ENCODE data around the gene ONECUT1.
"Not testable (repeated sequence)": the region's sequence is repeated elsewhere in the genome, so short reads cannot be mapped to it uniquely, and the experiment has no call there.

The ONECUT1 gene

GRCh38 chr15:52790169-52790708, at the start of gene ONECUT1:
TSS of gene ONECUT1 (minus strand) at chr15:52790336. CDS start at chr15:52789884, 452 bp downstream.
- peak; percentile 69 for DNase-seq

GRCh38 chr15:52834379-52834778, 44.2 kb upstream of the ONECUT1 start:
- no peak for DNase-seq

- DNase-seq = not testable (repeated sequence)
Measured at GRCh38 chr15:52824169-52824942, 34.2 kb upstream of the ONECUT1 start.

GRCh38 chr15:52822475-52822874, 32.3 kb upstream of the ONECUT1 start:
- DNase-seq = no peak

- DNase-seq = no peak
Measured at GRCh38 chr15:52819253-52819652, 29.1 kb upstream of the ONECUT1 start.

- not testable (repeated sequence) for DNase-seq
Measured at GRCh38 chr15:52815899-52816298, 25.8 kb upstream of the ONECUT1 start.

- no peak for DNase-seq
Measured at GRCh38 chr15:52808996-52809395, 18.9 kb upstream of the ONECUT1 start.

- no peak for DNase-seq
Measured at GRCh38 chr15:52808441-52808840, 18.3 kb upstream of the ONECUT1 start.

- DNase-seq = no peak
Measured at GRCh38 chr15:52806284-52806655, 16.1 kb upstream of the ONECUT1 start.

- peak; percentile 32 for DNase-seq
Measured at GRCh38 chr15:52805351-52806283, 15.5 kb upstream of the ONECUT1 start.

GRCh38 chr15:52804526-52805081, 14.5 kb upstream of the ONECUT1 start:
- peak; percentile 14 for DNase-seq

GRCh38 chr15:52803467-52804306, 13.6 kb upstream of the ONECUT1 start:
- DNase-seq = peak; percentile 17

GRCh38 chr15:52803108-52803466, 13.0 kb upstream of the ONECUT1 start:
- no peak for DNase-seq

GRCh38 chr15:52802110-52802509, 12.0 kb upstream of the ONECUT1 start:
- no peak for DNase-seq

- no peak for DNase-seq
Measured at GRCh38 chr15:52801748-52802085, 11.6 kb upstream of the ONECUT1 start.

- DNase-seq = peak; percentile 5
Measured at GRCh38 chr15:52800828-52801747, 11.0 kb upstream of the ONECUT1 start.

- DNase-seq = no peak
Measured at GRCh38 chr15:52799145-52799811, 9.1 kb upstream of the ONECUT1 start.

- no peak for DNase-seq
Measured at GRCh38 chr15:52798529-52799101, 8.5 kb upstream of the ONECUT1 start.

GRCh38 chr15:52797625-52798501, 7.7 kb upstream of the ONECUT1 start:
- no peak for DNase-seq

All from stimulated activated CD4-positive, alpha-beta T cell treated with anti-CD3 and anti-CD28 coated beads, Interleukin-15, amount 100 ng/mL, for 24 hours (primary cell).